T-helper 2 cell (primary cell): ENCODE data around the gene PDS5B.
A peak's percentile ranks its signal among the peaks of the same experiment; 100 is the strongest.

Experiments
- DNase-seq, 5 experiments: peaks; one replicate each; pipeline versions ENCODE4 v3.0.0 to v3.0.0-alpha.2; 2012 to 2022

PDS5B gene

DNA sequence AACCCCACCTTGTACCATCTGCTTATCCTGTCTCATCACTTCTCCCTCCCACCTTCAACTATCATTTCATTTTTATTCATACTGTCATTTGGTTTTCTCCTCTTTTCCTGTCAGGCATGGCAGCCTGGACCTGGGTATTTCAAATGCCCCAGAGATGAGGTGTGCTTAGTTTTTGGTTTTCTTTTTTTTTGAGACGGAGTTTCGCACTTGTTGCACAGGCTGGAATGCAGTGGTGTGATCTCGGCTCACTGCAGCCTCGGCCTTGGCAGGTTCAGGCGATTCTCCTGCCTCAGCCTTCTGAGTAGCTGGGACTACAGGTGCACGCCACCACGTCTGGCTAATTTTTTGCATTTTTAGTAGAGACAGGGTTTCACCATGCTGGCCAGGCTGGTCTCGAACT, 5.8 kb downstream of the PDS5B start:
- no peak for DNase-seq

- DNase-seq: no peak
Observed at GRCh38 chr13:32594157-32594738, 8.0 kb downstream of the PDS5B start.

DNA sequence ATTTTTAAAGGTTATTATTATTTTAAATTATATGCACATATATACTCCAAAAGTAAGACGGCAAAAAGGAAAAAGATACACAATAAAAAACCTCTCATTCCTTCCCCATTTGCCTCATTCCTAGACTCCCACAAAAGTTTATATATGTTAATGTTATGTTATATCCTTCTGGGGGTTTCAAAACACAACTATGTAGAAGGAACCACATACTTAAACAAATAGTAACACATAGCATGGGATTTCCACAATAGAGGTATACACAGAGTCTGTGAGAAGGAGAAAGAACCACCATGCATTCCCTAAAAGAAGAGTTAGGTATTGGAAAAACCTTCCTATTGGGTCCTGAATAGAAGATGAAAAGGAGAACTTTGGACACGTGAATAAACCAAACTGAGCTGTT, 9.1 kb downstream of the PDS5B start:
- DNase-seq: no peak

- no peak for DNase-seq
Observed at GRCh38 chr13:32600890-32601289, 14.6 kb downstream of the PDS5B start.

- DNase-seq: no peak
Observed at GRCh38 chr13:32609428-32609827, 23.2 kb downstream of the PDS5B start.

GRCh38 chr13:32610538-32610937, 24.3 kb downstream of the PDS5B start:
- no peak for DNase-seq

GRCh38 chr13:32610977-32611376, 24.7 kb downstream of the PDS5B start:
- no peak for DNase-seq

GRCh38 chr13:32616883-32617511, 30.7 kb downstream of the PDS5B start:
- DNase-seq: no peak

GRCh38 chr13:32622827-32623226, 36.6 kb downstream of the PDS5B start:
- DNase-seq: peak in 1 of 5 experiments; percentile 6

DNA sequence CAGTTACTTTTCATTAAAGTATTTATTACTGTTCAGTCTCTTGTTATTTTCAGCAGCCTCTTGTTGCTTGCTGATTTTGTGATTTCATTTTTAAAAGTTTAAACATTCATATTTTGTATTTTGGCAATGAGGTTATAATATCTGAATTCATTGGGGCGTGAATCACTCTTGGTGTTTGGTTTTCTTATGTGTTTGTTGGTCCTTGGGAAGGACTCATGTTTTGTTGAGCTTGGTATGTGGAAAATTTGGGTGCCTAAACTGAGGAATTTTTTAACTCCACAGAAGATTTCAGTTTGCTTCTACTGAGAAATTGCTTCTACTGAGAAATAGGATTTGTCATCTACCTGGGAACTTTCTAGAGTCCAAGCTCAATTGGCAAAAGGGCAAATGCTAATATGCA, 38.2 kb downstream of the PDS5B start:
- DNase-seq: no peak

- DNase-seq: no peak
Observed at GRCh38 chr13:32627793-32628192, 41.5 kb downstream of the PDS5B start.

DNA sequence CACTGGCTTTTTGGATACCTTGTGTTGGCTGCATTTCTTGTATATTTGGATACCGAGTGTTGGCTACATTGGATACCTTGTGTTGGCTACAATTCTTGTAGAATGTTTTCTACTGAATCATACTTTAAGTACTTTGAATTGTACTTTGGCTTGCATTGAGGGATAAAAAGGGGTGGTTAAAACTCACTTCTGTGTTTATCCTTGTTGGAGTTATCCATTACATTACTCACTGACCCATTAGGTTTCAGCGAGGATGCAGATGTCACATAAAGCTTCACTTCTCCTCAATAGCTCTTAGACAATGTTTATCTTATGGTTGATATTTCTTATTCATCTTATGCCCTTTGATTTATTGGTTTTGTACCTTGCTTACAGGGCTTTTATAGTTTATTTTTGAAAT, 43.1 kb downstream of the PDS5B start:
- DNase-seq: no peak

- DNase-seq: no peak
Observed at GRCh38 chr13:32629866-32630265, 43.6 kb downstream of the PDS5B start.

DNA sequence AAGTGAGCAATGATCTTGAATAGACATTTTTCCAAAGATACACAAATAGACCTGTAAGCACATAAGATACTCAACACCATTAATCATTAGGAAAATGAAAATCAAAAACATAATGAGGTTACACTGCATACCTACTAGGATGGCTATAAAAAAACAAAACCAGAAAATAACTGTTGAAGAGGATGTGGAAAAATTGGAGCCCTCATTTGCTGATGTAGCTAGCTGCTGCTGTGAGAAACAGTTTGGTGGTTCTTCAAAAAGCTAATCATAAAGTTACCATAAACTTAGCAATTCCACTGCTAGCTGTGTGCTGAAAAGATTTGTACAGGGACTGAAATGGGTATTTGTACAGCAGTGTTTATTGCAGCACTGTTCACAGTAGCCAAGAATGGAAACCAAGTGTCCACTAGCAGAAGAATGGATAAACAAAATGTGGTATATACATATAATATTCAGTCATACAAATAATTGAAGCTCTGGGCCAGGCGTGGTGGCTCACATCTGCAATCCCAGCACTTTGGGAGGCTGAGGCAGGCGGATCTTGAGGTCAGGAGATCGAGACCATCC, 46.2 kb downstream of the PDS5B start:
- peak in 1 of 5 experiments; percentile 35 for DNase-seq

DNA sequence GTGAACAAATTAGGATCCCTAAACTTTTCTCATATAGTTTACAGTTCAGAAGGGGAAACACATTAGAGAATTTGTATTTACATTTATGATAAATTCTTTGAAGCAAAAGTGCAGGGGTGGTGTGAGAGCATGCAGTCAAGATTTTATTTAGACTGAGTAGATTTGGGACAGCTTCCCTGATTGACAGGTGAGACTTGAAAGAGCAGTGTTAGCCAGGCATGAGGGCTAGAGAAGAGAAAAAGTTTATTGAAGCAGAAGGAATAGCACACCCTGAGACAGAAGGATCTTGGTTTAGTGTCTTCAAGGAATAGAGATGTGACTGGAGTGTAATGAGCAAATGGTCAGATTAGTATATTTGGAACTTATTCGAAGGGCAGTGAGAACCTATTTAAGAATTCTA, 50.5 kb downstream of the PDS5B start:
- DNase-seq: no peak

- peak in 1 of 5 experiments; percentile 13 for DNase-seq
Observed at GRCh38 chr13:32638739-32639138, 52.5 kb downstream of the PDS5B start.

- peak in 4 of 5 experiments; percentile 14 to 72 (median 32) for DNase-seq
Observed at GRCh38 chr13:32639502-32640105, 53.4 kb downstream of the PDS5B start.

DNA sequence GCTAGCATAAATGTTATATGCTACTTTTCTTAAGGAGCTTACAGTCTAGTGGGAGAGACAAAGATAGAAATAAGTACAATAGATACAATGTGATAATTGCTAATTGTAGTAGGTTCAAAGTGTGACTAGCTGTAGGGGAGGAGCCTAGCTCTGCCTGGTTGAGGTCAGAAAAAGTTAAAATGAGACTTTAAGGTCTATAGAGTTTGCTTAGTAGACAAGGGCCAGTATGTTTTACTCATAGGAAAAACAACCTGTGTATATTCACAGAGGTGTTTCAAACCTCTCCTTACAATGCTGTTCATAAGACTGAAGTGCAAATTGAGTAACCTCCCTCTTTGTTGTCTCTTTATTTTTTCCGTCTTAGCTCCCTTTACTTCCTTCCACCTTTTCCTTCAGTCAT, 56.1 kb downstream of the PDS5B start:
- peak in 1 of 5 experiments; percentile 32 for DNase-seq

DNA sequence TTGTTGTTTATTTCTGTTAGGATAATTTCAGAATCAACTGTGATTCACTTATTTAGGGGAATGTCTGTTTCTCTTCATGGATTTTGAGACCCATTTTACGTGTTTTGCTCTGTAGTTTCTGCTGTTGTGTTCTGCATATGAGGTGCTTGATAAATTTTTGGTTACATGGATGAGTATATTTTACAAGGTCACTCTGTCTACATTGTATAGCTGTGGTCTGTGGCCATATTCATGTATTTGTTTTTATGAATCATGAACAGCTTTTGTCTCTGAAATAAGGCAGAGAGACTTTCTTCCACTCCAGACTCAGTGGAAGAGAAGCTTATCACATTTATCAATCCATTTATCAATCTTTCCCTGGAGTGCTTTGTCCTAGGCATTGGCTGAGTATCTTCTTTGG, 56.6 kb downstream of the PDS5B start:
- DNase-seq: peak in 1 of 5 experiments; percentile 38

- peak in 1 of 5 experiments; percentile 83 for DNase-seq
Observed at GRCh38 chr13:32645854-32646253, 59.6 kb downstream of the PDS5B start.

GRCh38 chr13:32647926-32648325, 61.7 kb downstream of the PDS5B start:
- no peak for DNase-seq

DNA sequence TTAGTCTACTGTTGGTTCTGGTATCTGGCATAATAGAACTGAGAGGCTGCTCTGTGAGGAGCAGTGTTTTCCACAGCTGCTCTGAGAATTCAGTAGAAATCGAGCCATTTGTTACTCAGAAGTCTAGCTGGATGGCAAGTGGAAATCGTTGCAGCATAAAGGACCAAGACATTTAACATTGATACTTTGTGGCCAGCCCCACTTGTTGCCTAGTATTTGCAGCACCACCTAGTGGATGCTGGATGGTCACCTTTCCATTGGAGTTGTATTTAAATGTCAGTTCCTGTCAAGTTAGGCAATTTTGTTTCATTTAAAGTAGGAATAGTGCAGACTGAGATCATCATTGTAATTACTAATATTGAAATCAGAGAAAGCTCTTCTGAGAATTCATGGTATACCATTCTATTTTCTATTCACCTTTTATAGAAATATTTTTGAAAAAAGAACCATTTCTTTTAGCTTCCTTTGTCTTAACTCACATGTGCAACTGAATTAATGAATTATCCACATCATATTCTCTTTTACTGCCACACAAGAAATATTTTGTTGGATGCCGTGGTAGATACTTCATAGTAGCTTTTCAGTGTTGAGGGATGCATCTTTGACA, 64.6 kb downstream of the PDS5B start:
- peak in 4 of 5 experiments; percentile 24 to 80 (median 26) for DNase-seq

- no peak for DNase-seq
Observed at GRCh38 chr13:32657309-32657708, 71.1 kb downstream of the PDS5B start.

- no peak for DNase-seq
Observed at GRCh38 chr13:32659736-32660135, 73.5 kb downstream of the PDS5B start.
